GM19455 (cell line): Measurements from ENCODE around the gene RAD51B.
"Not testable (repeated sequence)": the region's sequence is repeated elsewhere in the genome, so short reads cannot be mapped to it uniquely, and the experiment has no call there.

Experiments
- ATAC-seq: cut with Tn5 transposase; IDR thresholded peaks from one replicate; pipeline ENCODE4 v1.9.1; 2021; ENCODE audit not compliant: unreplicated experiment

Gene RAD51B

DNA sequence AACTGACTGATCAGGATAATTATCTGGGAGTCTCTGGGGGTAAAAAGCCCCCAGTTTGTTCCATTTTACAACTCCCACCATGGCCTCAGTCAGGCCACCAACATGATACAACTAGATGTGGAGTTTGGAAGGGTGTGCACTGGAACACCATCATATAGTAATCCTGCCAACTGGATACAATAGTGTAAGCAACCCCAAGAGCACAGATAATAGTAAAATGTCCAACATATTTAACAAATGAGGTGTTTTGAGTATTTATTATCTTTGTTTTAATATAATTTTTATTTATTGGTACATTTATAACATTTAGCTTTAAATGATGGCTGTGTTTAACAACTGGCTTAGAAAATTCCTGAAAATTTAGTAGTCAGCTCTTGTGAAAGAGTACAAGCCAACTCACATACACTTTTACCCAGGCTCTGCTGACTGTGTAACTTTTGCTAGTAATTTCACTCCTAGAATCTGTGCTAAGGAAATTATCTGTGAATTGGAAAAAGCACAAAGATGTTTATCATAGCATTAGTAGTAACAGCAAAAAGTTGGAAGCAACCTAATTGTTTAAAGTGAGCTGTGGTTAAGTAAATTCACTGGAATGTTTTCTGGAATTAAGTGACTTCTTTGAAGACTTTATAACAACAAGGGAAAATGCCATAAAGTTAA is 196.8 kb downstream of the RAD51B start:
- ATAC-seq: no peak

- ATAC-seq: no peak
Measured at GRCh38 chr14:68018598-68018997, 199.0 kb downstream of the RAD51B start.

DNA sequence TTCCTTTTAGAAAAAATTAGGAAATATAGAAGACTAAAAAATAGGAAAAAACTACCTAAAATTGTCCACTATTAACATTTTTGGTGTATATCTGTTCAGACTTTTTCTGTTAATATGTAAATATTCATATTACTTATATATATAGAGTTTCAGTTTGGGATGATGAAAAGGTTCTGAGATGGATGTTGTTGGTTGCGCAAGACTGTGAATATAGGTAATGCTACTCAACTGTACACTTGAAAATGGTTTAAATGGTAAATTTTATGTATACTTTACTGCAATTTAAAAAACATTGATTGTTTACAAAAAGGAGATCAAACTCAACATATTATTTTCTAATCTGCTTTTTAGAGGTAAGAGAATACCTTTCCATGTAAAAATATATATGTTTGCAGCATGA is 200.9 kb downstream of the RAD51B start:
- ATAC-seq: no peak

DNA sequence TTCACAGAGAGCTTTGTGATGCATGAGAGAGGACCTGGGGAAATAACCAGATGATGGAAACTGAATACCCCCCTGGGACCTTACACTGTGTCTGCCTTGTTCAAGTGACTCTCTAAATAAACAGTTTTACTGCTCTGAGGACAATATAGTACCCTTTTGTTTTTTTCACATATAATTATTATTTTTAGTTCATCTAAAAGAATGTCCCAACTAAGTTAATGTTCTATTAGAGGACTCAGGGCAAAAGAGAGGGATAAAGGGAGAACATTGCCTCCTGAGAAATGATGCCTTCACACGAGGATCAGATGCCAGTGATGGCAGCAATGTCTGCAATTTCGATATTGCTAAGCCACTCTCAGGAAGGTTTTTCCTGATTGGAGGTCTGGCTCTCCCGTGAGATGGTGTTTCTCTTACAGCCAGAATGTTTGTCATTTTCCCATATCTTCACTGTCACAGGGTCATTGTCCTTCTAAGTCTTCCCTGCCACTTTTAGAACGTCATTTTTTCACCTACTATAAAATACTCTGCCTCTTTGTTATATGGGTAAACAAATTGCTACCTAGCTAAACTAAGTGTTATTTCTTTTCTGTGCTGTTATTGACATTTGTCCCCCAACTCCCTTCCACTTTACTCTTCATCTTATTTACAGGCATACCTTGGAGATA is 201.6 kb downstream of the RAD51B start:
- no peak for ATAC-seq

DNA sequence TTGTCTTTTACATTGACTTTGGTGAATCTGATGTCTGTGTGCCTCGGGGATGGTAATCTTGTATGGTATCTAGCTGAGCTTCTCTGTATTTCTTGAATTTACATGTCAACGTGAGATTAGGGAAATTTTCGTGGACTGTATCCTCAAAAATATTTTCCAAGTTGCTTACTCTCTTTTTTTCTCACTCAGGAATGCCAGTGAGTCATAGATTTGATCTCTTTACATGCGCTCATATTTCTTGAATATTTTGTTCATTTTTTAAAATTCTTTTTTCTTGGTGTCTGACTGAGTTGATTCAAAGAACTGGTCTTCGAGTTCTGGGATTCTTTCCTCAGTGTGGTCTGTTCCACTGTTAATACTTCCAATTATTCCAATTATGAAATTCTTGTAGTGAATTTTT is 207.7 kb downstream of the RAD51B start:
- no peak for ATAC-seq

GRCh38 chr14:68028075-68028474 is 208.5 kb downstream of the RAD51B start:
- no peak for ATAC-seq

DNA sequence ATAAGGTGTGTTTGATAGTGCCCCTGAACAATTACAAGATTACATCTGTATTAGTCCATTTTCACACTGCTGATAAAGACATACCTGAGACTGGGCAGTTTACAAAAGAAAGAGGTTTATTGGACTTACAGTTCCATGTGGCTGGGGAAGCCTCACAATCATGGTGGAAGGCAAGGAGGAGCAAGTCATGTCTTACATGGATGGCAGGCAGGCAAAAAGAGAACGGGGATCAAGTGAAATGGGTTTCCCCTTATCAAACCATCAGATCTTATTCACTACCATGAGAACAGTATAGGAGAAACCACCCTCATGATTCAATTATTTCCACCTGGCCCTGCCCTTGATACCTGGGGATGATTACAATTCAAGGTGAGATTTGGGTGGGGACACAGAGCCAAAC is 211.4 kb downstream of the RAD51B start:
- not testable (repeated sequence) for ATAC-seq

GRCh38 chr14:68032154-68032553 is 212.6 kb downstream of the RAD51B start:
- no peak for ATAC-seq

DNA sequence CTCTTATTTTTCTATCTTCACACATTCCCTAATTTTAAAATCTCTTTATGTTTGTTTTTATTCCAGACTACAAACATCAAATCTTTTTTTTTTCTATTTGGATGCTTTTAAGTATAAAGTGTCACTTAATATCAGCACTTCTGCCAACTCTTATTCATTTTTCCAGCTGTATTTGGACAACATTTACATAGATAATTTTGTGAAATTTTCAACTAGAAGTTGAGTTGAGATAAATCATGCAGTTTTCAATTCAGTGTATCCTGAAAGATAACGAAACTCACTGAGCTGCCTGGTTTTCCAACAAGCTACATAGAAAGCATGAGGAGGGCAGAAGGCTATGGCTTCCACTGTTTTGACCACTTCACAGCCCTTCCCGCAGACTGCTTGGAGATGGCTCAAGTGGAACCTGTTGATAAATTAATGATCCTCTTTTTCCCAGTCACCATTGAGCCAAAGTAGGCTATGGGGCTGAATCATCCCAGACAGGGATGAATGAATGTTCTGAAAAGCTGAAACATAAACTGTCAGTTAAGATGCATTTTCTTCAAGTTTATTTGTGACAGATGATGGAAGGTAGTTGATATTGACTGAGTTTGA is 213.9 kb downstream of the RAD51B start:
- no peak for ATAC-seq

- no peak for ATAC-seq
Measured at GRCh38 chr14:68034896-68035295, 215.3 kb downstream of the RAD51B start.

DNA sequence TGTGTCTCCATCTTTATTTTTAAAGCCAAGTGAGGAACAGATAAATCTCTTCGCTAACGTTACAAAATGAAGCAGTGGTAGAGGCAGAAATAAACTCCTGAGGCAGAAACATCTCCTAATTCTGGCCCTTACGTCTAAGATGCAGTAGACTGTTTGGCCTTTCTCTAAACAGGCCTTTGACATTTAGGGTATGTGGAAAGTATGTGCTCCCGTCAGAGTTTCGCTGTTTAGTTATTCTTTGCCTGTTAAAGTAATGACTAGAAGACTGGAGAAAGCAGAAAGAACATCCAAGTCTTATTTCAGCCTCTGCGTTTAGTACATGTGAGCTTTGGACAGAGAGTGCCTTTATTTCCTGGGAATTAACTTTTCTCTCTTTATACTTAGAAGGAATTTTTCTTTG is 216.6 kb downstream of the RAD51B start:
- no peak for ATAC-seq

DNA sequence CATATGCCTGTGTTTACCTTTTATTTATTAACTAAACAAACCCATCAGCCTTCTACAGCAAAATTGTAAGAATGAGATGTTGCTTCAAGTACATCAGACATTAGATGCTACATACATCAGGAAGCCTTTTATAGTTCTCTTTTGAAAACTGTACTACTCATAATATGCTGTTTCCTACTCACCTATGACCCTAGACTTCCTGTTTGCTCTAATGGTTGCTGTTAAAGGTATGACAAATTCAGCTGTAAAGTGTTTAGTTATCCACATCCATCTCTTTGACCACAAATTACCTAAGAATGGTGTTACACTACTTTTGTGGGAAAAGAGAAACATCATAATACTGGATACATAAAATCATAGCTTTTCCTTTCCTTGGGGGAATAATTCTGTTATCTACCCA is 220.0 kb downstream of the RAD51B start:
- ATAC-seq: no peak

GRCh38 chr14:68040633-68041369 is 221.2 kb downstream of the RAD51B start:
- ATAC-seq: no peak

DNA sequence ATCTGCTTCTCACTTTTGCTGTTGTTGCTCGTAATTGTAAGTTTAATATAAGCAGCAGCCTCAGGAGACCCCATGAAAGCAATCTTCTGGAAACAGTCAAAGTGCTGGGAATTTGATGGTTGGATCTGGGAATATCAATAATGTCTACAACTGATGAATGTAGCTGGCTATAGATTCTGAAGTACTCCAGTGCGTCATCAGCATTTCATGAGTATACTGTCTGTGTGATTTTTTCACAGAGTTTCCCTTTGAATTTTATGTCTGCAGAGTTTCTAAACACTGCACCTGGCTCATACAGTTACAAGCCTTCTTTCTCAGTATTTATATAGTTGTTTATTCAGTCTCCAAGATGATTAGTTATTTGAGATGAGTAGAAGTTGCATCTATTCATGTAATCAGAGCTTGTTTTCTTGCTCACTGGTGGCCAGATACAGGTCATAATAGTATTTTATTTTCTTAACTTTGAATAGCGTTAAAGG is 222.3 kb downstream of the RAD51B start:
- no peak for ATAC-seq

- ATAC-seq: no peak
Measured at GRCh38 chr14:68042586-68043210, 223.1 kb downstream of the RAD51B start.

DNA sequence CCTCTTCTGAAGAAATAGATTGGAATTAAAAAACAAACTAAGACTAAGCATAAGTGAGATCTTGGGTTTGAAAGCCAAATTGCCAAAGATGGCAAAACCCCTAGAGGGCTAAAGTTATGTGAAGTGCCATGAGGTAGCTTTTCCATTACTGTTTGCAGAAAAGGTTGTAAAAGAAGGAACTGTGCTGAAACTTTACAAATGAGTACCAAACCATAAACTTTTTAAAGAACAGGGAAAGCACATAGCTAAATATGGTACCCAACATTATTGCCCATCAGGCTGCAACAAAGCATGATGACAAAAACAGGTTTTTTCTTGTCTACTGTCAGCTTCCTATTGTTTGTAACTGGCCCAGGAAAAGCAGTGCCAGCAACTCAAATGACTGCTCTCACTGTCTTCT is 224.2 kb downstream of the RAD51B start:
- ATAC-seq: no peak

- no peak for ATAC-seq
Measured at GRCh38 chr14:68047906-68048305, 228.3 kb downstream of the RAD51B start.

DNA sequence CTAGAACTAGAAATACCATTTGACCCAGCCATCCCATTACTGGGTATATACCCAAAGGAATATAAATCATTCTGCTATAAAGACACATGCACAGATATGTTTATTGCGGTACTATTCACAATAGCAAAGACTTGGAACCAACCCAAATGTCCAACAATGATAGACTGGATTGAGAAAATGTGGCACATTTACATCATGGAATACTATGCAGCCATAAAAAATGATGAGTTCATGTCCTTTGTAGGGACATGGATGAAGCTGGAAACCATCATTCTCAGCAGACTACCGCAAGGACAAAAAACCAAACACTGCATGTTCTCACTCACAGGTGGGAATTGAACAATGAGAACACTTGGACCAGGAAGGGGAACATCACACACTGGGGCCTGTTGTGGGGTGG is 229.2 kb downstream of the RAD51B start:
- ATAC-seq: not testable (repeated sequence)

- no peak for ATAC-seq
Measured at GRCh38 chr14:68050177-68050576, 230.6 kb downstream of the RAD51B start.

- no peak for ATAC-seq
Measured at GRCh38 chr14:68051146-68051545, 231.6 kb downstream of the RAD51B start.

DNA sequence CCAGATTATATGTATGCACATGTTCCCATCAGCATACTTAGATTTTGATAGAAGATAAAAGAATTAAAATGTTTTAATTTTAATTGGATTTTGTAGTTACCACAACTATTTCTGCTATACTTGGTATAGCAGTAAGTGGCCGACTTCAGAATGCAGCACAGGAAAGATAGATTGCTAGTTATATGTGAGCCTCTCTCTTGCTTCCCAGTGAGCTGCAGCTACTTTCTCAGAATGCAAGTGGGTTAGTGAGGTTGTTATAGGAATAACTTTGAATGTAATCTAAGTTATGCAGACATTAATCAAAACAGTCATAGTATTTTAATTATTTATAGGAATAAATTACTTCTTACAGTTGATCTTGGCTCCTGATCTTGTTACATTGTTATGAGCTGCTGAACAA is 240.6 kb downstream of the RAD51B start:
- ATAC-seq: no peak
